ENCODE data around the gene TUBGCP4.

- TF ChIP-seq RNF219 (CRISPR knock-in tag; IDR thresholded peaks at IDR 0.05) (no peak), NR2C2 (CRISPR knock-in tag; IDR thresholded peaks at IDR 0.05) (no peak), NR2C2 (tag; IDR thresholded peaks at IDR 0.05) (no peak), POLR2A (conservative IDR thresholded peaks at IDR 0.05) (no peak), SIN3A (IDR thresholded peaks at IDR 0.05; ENCODE audit: borderline replicate concordance in 2 of 2, control insufficient read depth in 1 of 2, low read depth in 2 of 2, low read length in 2 of 2) (no peak), ZBTB33 (CRISPR knock-in tag; IDR thresholded peaks at IDR 0.05) (no peak), MTA2 (IDR thresholded peaks at IDR 0.05; ENCODE audit: low read depth) (no peak), ETV5 (CRISPR knock-in tag; IDR thresholded peaks at IDR 0.05; ENCODE audit: low read depth) (no peak), FOXM1 (IDR thresholded peaks at IDR 0.05; ENCODE audit: low read depth) (no peak), FOXM1 (CRISPR knock-in tag; IDR thresholded peaks at IDR 0.05; ENCODE audit: low read depth) (no peak), ZBTB8A (IDR thresholded peaks at IDR 0.05; ENCODE audit: partially characterized antibody) (no peak), MTA3 (IDR thresholded peaks at IDR 0.05; ENCODE audit: borderline replicate concordance) (no peak)
Measured at GRCh38 chr15:43382310-43382709, 11.4 kb downstream of the TUBGCP4 start.

Data from K562 (cell line).